GM12878 (cell line): Measurements from ENCODE around the gene UBE3C.

Experiments used
- ATF7 ChIP-seq: fragments of 450-650 bp; IDR thresholded peaks from 2 replicates; pipeline ENCODE4 v1.6.1; 2016; ENCODE audit warnings: low read depth, mild to moderate bottlenecking
- CBX3 ChIP-seq: fragments of 200-600 bp; sonication (generic); IDR thresholded peaks from 2 replicates; pipeline ENCODE4 v1.6.1; 2016; ENCODE audit warnings: low read depth, borderline replicate concordance
- CHD4 ChIP-seq: fragments of 200-600 bp; sonication (generic); IDR thresholded peaks from 2 replicates; pipeline ENCODE4 v1.6.1; 2016; ENCODE audit warnings: mild to moderate bottlenecking
- ESRRA ChIP-seq: IDR thresholded peaks from 2 replicates; pipeline ENCODE4 v1.6.1; 2012; ENCODE audit warnings: mild to moderate bottlenecking, low read length, improper control_type of control experiment
- POLR2AphosphoS5 ChIP-seq: IDR thresholded peaks from 2 replicates; pipeline ENCODE4 v1.6.1; 2011; ENCODE audit warnings: mild to moderate bottlenecking, low read length, inconsistent platforms
- RAD51 ChIP-seq: fragments of 450-650 bp; IDR thresholded peaks from 2 replicates; pipeline ENCODE4 v1.6.1; 2016; ENCODE audit warnings: moderate library complexity, mild to moderate bottlenecking, inconsistent platforms
- RFX5 ChIP-seq: IDR thresholded peaks from 2 replicates; pipeline ENCODE4 v1.6.1; 2011; ENCODE audit warnings: low read depth, low read length, improper control_type of control experiment
- TF ChIP-seq, protein P1 (sequence below), 3 experiments: IDR thresholded peaks in 2 of 3; conservative IDR thresholded peaks in 1 of 3; 2 replicates each; pipeline ENCODE4 v1.5.1; 2011; ENCODE audit warnings: low read depth in 3 of 3, low read length in 3 of 3, mild to moderate bottlenecking in 3 of 3, control low read depth in 2 of 3, moderate library complexity in 2 of 3, inconsistent platforms in 1 of 3, mixed read lengths in 1 of 3; ENCODE audit not compliant: control insufficient read depth in 2 of 3, insufficient read depth in 1 of 3; ENCODE audit errors: extremely low read depth in 1 of 3

DNA sequence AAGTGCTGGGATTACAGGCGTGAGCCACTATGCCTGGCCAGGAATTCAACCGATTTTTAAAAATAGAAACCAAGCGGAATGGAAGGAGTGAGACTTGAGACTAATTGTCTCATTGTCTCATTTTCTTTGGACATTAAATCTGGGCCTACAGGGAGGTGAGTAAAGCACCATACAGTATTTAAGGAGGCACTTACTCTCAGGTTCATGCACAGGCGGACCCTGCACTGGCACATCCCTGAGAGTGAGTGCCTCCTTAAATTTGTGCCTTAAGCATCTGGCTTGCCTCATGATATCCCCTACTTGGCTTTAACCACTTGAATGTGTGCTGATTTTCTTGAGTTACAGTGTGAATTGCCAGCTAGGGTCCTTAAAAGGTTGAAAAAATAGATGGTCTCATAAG lies 10.6 kb downstream of the UBE3C start:
- TF ChIP-seq POLR2AphosphoS5, result no peak
- TF ChIP-seq ATF7, result no peak
- TF ChIP-seq, protein P1, sequence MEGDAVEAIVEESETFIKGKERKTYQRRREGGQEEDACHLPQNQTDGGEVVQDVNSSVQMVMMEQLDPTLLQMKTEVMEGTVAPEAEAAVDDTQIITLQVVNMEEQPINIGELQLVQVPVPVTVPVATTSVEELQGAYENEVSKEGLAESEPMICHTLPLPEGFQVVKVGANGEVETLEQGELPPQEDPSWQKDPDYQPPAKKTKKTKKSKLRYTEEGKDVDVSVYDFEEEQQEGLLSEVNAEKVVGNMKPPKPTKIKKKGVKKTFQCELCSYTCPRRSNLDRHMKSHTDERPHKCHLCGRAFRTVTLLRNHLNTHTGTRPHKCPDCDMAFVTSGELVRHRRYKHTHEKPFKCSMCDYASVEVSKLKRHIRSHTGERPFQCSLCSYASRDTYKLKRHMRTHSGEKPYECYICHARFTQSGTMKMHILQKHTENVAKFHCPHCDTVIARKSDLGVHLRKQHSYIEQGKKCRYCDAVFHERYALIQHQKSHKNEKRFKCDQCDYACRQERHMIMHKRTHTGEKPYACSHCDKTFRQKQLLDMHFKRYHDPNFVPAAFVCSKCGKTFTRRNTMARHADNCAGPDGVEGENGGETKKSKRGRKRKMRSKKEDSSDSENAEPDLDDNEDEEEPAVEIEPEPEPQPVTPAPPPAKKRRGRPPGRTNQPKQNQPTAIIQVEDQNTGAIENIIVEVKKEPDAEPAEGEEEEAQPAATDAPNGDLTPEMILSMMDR (IDR thresholded peaks at IDR 0.05 in 2 of 3, conservative IDR thresholded peaks at IDR 0.05 in 1 of 3; ENCODE audit: control insufficient read depth in 2 of 3, extremely low read depth in 1 of 3, insufficient read depth in 1 of 3, low read depth in 3 of 3, low read length in 3 of 3), result no peak
- TF ChIP-seq RAD51, result no peak
- no peak for TF ChIP-seq ESRRA
- TF ChIP-seq RFX5, result no peak
- TF ChIP-seq CBX3, result no peak
- no peak for TF ChIP-seq CHD4
